Measurements from ENCODE around the gene GCC2. TPM values are rescaled to one million over a fixed set of nuclear protein-coding genes. Genes with fewer than 3 reads are reported as not detected.

GCC2 gene
- total and polyA plus RNA-seq, 9 of the 15 experiments (the other 6 are each of a cell fraction or from before 2014, with no cell fraction given) = 11.4 to 35.7 (median 19.9) TPM

DNA sequence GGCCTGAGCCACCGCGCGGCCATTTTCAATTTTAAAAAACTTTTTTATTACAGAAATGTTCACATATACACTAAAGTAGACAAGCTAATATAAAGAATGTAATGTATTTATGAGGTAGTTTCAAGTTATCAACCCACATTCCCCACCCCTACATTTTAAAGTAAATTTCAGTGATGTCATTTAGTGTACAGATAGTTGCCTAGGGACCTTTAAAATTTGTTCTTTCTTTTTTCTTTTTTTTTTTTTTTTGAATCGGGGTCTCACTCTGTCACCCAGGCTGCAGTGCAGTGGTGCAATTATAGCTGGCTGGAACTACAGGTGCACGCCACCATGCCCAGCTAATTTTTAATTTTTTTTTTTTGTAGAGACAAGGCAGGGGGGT, 82.7 kb downstream of the GCC2 start (continued):
- TF ChIP-seq, protein P1, sequence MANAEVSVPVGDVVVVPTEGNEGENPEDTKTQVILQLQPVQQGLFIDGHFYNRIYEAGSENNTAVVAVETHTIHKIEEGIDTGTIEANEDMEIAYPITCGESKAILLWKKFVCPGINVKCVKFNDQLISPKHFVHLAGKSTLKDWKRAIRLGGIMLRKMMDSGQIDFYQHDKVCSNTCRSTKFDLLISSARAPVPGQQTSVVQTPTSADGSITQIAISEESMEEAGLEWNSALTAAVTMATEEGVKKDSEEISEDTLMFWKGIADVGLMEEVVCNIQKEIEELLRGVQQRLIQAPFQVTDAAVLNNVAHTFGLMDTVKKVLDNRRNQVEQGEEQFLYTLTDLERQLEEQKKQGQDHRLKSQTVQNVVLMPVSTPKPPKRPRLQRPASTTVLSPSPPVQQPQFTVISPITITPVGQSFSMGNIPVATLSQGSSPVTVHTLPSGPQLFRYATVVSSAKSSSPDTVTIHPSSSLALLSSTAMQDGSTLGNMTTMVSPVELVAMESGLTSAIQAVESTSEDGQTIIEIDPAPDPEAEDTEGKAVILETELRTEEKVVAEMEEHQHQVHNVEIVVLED (CRISPR knock-in tag; IDR thresholded peaks at IDR 0.05) = no peak
- TF ChIP-seq FOSL1 (tag; conservative IDR thresholded peaks at IDR 0.05) = no peak
- no peak for TF ChIP-seq EP400 (IDR thresholded peaks at IDR 0.05)
- no peak for TF ChIP-seq SMARCC2 (IDR thresholded peaks at IDR 0.05; ENCODE audit: low read depth)
- TF ChIP-seq, protein P2, sequence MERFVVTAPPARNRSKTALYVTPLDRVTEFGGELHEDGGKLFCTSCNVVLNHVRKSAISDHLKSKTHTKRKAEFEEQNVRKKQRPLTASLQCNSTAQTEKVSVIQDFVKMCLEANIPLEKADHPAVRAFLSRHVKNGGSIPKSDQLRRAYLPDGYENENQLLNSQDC (CRISPR knock-in tag; IDR thresholded peaks at IDR 0.05) = no peak
- TF ChIP-seq, protein P3, sequence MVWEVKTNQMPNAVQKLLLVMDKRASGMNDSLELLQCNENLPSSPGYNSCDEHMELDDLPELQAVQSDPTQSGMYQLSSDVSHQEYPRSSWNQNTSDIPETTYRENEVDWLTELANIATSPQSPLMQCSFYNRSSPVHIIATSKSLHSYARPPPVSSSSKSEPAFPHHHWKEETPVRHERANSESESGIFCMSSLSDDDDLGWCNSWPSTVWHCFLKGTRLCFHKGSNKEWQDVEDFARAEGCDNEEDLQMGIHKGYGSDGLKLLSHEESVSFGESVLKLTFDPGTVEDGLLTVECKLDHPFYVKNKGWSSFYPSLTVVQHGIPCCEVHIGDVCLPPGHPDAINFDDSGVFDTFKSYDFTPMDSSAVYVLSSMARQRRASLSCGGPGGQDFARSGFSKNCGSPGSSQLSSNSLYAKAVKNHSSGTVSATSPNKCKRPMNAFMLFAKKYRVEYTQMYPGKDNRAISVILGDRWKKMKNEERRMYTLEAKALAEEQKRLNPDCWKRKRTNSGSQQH (CRISPR knock-in tag; IDR thresholded peaks at IDR 0.05) = no peak
- no peak for TF ChIP-seq HMG20A (CRISPR knock-in tag; conservative IDR thresholded peaks at IDR 0.05)
- TF ChIP-seq CHD1 (IDR thresholded peaks at IDR 0.05; ENCODE audit: low read length) = no peak
- TF ChIP-seq DDX20 (tag; IDR thresholded peaks at IDR 0.05; ENCODE audit: low read depth) = 0 out of 2 replicates have a peak, but pooled peaks have one; percentile 52
- no peak for TF ChIP-seq ZNF324 (CRISPR knock-in tag; IDR thresholded peaks at IDR 0.05)
- no peak for TF ChIP-seq NR2C1 (IDR thresholded peaks at IDR 0.05)
- no peak for TF ChIP-seq NR2C1 (tag; IDR thresholded peaks at IDR 0.05)
- no peak for TF ChIP-seq KAT2B (IDR thresholded peaks at IDR 0.05; ENCODE audit: low read depth, low read length)
- TF ChIP-seq FOXJ3 (CRISPR knock-in tag; IDR thresholded peaks at IDR 0.05) = no peak
- TF ChIP-seq FUS (optimal IDR thresholded peaks at IDR 0.05; ENCODE audit: low read depth, low read length) = no peak
- no peak for TF ChIP-seq HIVEP1 (CRISPR knock-in tag; IDR thresholded peaks at IDR 0.05)
- TF ChIP-seq CEBPG (CRISPR knock-in tag; IDR thresholded peaks at IDR 0.05) = no peak
- no peak for TF ChIP-seq CEBPG (tag; conservative IDR thresholded peaks at IDR 0.05 in 1 of 2, IDR thresholded peaks at IDR 0.05 in 1 of 2)
- no peak for TF ChIP-seq ZBTB17 (CRISPR knock-in tag; IDR thresholded peaks at IDR 0.05)
- TF ChIP-seq, protein P4, sequence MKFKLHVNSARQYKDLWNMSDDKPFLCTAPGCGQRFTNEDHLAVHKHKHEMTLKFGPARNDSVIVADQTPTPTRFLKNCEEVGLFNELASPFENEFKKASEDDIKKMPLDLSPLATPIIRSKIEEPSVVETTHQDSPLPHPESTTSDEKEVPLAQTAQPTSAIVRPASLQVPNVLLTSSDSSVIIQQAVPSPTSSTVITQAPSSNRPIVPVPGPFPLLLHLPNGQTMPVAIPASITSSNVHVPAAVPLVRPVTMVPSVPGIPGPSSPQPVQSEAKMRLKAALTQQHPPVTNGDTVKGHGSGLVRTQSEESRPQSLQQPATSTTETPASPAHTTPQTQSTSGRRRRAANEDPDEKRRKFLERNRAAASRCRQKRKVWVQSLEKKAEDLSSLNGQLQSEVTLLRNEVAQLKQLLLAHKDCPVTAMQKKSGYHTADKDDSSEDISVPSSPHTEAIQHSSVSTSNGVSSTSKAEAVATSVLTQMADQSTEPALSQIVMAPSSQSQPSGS (CRISPR knock-in tag; IDR thresholded peaks at IDR 0.05) = no peak
- TF ChIP-seq, protein P5, sequence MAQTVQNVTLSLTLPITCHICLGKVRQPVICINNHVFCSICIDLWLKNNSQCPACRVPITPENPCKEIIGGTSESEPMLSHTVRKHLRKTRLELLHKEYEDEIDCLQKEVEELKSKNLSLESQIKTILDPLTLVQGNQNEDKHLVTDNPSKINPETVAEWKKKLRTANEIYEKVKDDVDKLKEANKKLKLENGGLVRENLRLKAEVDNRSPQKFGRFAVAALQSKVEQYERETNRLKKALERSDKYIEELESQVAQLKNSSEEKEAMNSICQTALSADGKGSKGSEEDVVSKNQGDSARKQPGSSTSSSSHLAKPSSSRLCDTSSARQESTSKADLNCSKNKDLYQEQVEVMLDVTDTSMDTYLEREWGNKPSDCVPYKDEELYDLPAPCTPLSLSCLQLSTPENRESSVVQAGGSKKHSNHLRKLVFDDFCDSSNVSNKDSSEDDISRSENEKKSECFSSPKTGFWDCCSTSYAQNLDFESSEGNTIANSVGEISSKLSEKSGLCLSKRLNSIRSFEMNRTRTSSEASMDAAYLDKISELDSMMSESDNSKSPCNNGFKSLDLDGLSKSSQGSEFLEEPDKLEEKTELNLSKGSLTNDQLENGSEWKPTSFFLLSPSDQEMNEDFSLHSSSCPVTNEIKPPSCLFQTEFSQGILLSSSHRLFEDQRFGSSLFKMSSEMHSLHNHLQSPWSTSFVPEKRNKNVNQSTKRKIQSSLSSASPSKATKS (CRISPR knock-in tag; IDR thresholded peaks at IDR 0.05) = no peak
- TF ChIP-seq NFATC3 (IDR thresholded peaks at IDR 0.05) = no peak
- TF ChIP-seq TEAD2 (tag; IDR thresholded peaks at IDR 0.05) = no peak
- no peak for TF ChIP-seq SNRNP70 (optimal IDR thresholded peaks at IDR 0.05; ENCODE audit: low read depth, low read length)
- TF ChIP-seq MTF1 (CRISPR knock-in tag; IDR thresholded peaks at IDR 0.05; ENCODE audit: borderline replicate concordance) = no peak
